MM.1S (cell line): ENCODE measurements around the gene BSDC1.

ENCODE experiments used
- CTCF ChIP-seq: fragments of 300-600 bp; sonication (generic); IDR thresholded peaks from 2 replicates; pipeline ENCODE4 v1.5.1; 2016; ENCODE audit warnings: antibody characterized with exemption, low read length, mixed read lengths
- EZH2 ChIP-seq: fragments of 300-600 bp; sonication (generic); optimal IDR thresholded peaks from 2 replicates; pipeline ENCODE3; 2017; ENCODE audit warnings: low read depth, mild to moderate bottlenecking, antibody characterized with exemption, low read length, mixed read lengths

GRCh38 chr1:32404946-32405345, 10.7 kb upstream of the BSDC1 start:
- TF ChIP-seq CTCF (no peak), EZH2 (no peak)
